GM23248 (cell line): ENCODE results near the gene SDF2L1.
"Not testable (repeated sequence)": the region's sequence is repeated elsewhere in the genome, so short reads cannot be mapped to it uniquely, and the experiment has no call there.

ENCODE experiments used
- EZH2 ChIP-seq: fragments of 200-600 bp; sonication (generic); IDR thresholded peaks from 2 replicates; pipeline ENCODE4 v1.6.1; 2018; ENCODE audit warnings: antibody characterized with exemption, mild to moderate bottlenecking; ENCODE audit not compliant: insufficient read depth, poor library complexity, severe bottlenecking
- EZH2phosphoT487 ChIP-seq: fragments of 200-600 bp; sonication (generic); IDR thresholded peaks from 2 replicates; pipeline ENCODE4 v1.6.1; 2018; ENCODE audit warnings: antibody characterized with exemption, moderate library complexity, mild to moderate bottlenecking, low read depth; ENCODE audit not compliant: insufficient read depth

- TF ChIP-seq EZH2, EZH2phosphoT487: not testable (repeated sequence)
Observed at GRCh38 chr22:21645513-21645912, 3.4 kb downstream of the SDF2L1 start.
